GM12878 (cell line): Measurements from ENCODE around the gene PSMF1. TPM values are rescaled to one million over a fixed set of nuclear protein-coding genes. Genes with fewer than 3 reads are reported as not detected.

ENCODE experiments used
- ATAC-seq: fragments of 200-7000 bp; cut with Tn5 transposase; 3 replicates; pipeline ENCODE4 v1.9.1; 2020; ENCODE audit warnings: mild to moderate bottlenecking, moderate library complexity
- BruUV-seq: library from RNA; stranded (reverse); fragments of 400-500 nt; replicated peaks from 2 replicates; lab custom pipeline; 2021; lab: Mats Ljungman, UMichigan
- CTCF ChIA-PET: fragments of 300-600 bp; sonication (Branson Sonifier 250); formaldehyde crosslinking; extraction: SDS; loops from one replicate; lab custom pipeline; 2021; ENCODE audit warnings: inconsistent platforms; lab: Yijun Ruan, JAX
- POLR2A ChIA-PET: fragments of 350-600 bp; formaldehyde crosslinking; extraction: SDS; loops from one replicate; lab custom pipeline; 2021; ENCODE audit warnings: inconsistent platforms; lab: Charles Lee
- RAD21 ChIA-PET: fragments of 300-600 bp; sonication (Branson Sonifier 250); formaldehyde crosslinking; loops from one replicate; lab custom pipeline; 2023; ENCODE audit warnings: antibody characterized with exemption; ENCODE audit not compliant: unreplicated experiment; lab: Charles Lee
- SMC1A ChIA-PET: fragments of 300-600 bp; sonication (Branson Sonifier 250); formaldehyde crosslinking; loops from one replicate; lab custom pipeline; 2023; ENCODE audit not compliant: unreplicated experiment, uncharacterized antibody; lab: Charles Lee
- DNase-seq: peaks from one replicate; pipeline ENCODE4 v3.0.0-alpha.2; 2011; ENCODE audit warnings: low read depth, low spot score
- FAIRE-seq: peaks from 3 replicates; lab custom pipeline; 2011; peaks lifted over from hg19 to GRCh38; lab: Jason Lieb, UNC
- H2AFZ ChIP-seq: 2 replicates; pipeline ENCODE4 v1.6.0; 2011; ENCODE audit warnings: low read depth, low read length, control low read depth; ENCODE audit not compliant: control insufficient read depth
- H3K27ac ChIP-seq: 2 replicates; pipeline ENCODE4 v1.5.1; 2011; ENCODE audit warnings: control low read depth; ENCODE audit not compliant: control insufficient read depth, insufficient read depth
- H3K27me3 ChIP-seq, 2 experiments: replicated peaks in 1 of 2; 2 replicates each; pipeline versions ENCODE4 v1.6.0 to v1.6.1; 2011; ENCODE audit warnings: low read length in 1 of 2; ENCODE audit not compliant: control insufficient read depth in 2 of 2, insufficient read depth in 2 of 2
- H3K36me3 ChIP-seq, 2 experiments: 2 replicates each; pipeline ENCODE4 v1.5.1; 2011; ENCODE audit warnings: low read length in 1 of 2; ENCODE audit not compliant: control insufficient read depth in 2 of 2, insufficient read depth in 2 of 2
- H3K4me1 ChIP-seq: 2 replicates; pipeline ENCODE4 v1.6.1; 2011; ENCODE audit warnings: mild to moderate bottlenecking, low read length, moderate library complexity, mixed read lengths; ENCODE audit not compliant: control insufficient read depth, insufficient read depth
- H3K4me2 ChIP-seq: 2 replicates; pipeline ENCODE4 v1.6.0; 2011; ENCODE audit warnings: control low read depth; ENCODE audit not compliant: control insufficient read depth, insufficient read depth
- H3K4me3 ChIP-seq: fragments of 200-600 bp; sonication (generic); 2 replicates; pipeline ENCODE4 v1.5.1; 2016
- H3K79me2 ChIP-seq: 2 replicates; pipeline ENCODE4 v1.6.0; 2011; ENCODE audit warnings: low read length; ENCODE audit not compliant: control insufficient read depth, insufficient read depth
- H3K9ac ChIP-seq: 2 replicates; pipeline ENCODE4 v1.8.0; 2011; ENCODE audit warnings: low read length, control low read depth, mixed read lengths; ENCODE audit not compliant: control insufficient read depth, insufficient read depth
- H3K9me3 ChIP-seq: replicated peaks from 3 replicates; pipeline ENCODE4 v1.5.1; 2011; ENCODE audit warnings: mild to moderate bottlenecking, low read length; ENCODE audit not compliant: control insufficient read depth, insufficient read depth
- H4K20me1 ChIP-seq: 2 replicates; pipeline ENCODE4 v1.6.0; 2011; ENCODE audit not compliant: control insufficient read depth, insufficient read depth
- BCLAF1 ChIP-seq: fragments of 450-650 bp; IDR thresholded peaks from 2 replicates; pipeline ENCODE4 v1.6.1; 2017; ENCODE audit warnings: antibody characterized with exemption, mild to moderate bottlenecking, moderate library complexity
- E4F1 ChIP-seq: fragments of 450-650 bp; IDR thresholded peaks from 2 replicates; pipeline ENCODE4 v1.6.1; 2018; ENCODE audit warnings: borderline replicate concordance, mild to moderate bottlenecking; ENCODE audit not compliant: partially characterized antibody
- ESRRA ChIP-seq: IDR thresholded peaks from 2 replicates; pipeline ENCODE4 v1.6.1; 2012; ENCODE audit warnings: mild to moderate bottlenecking, low read length, improper control_type of control experiment
- EZH2 ChIP-seq: IDR thresholded peaks from 2 replicates; pipeline ENCODE4 v1.6.1; 2012; ENCODE audit warnings: low read depth, mild to moderate bottlenecking, control low read depth, inconsistent platforms, low read length, borderline replicate concordance; ENCODE audit not compliant: control insufficient read depth
- FOXK2 ChIP-seq: fragments of 450-650 bp; IDR thresholded peaks from 2 replicates; pipeline ENCODE4 v1.6.1; 2017; ENCODE audit warnings: mild to moderate bottlenecking, moderate library complexity
- FOXM1 ChIP-seq: IDR thresholded peaks from 2 replicates; pipeline ENCODE4 v1.6.1; 2012; ENCODE audit warnings: low read depth, mild to moderate bottlenecking, inconsistent platforms, low read length, moderate library complexity
- KAT2A ChIP-seq: conservative IDR thresholded peaks from 2 replicates; pipeline ENCODE4 v1.6.1; 2011; ENCODE audit warnings: low read depth, low read length; ENCODE audit not compliant: control insufficient read depth
- NBN ChIP-seq: fragments of 450-650 bp; IDR thresholded peaks from 2 replicates; pipeline ENCODE4 v1.6.1; 2016
- NR2C1 ChIP-seq: fragments of 450-650 bp; IDR thresholded peaks from 2 replicates; pipeline ENCODE4 v1.6.1; 2017; ENCODE audit warnings: antibody characterized with exemption, mild to moderate bottlenecking, moderate library complexity
- SMAD1 ChIP-seq: fragments of 450-650 bp; IDR thresholded peaks from 2 replicates; pipeline ENCODE4 v1.6.1; 2018; ENCODE audit warnings: mild to moderate bottlenecking, low read depth; ENCODE audit not compliant: partially characterized antibody
- STAT1 ChIP-seq: fragments of 450-650 bp; conservative IDR thresholded peaks from 2 replicates; pipeline ENCODE4 v1.6.1; 2014; ENCODE audit warnings: antibody characterized with exemption, mild to moderate bottlenecking
- TCF3 ChIP-seq: IDR thresholded peaks from 2 replicates; pipeline ENCODE4 v1.6.1; 2012; ENCODE audit warnings: low read depth, mild to moderate bottlenecking, low read length, borderline replicate concordance; ENCODE audit not compliant: insufficient read depth
- WGBS: methylation state at CpG from one replicate; pipeline ENCODE4 v1.1.6; 2016; ENCODE audit warnings: low lambda C conversion rate; ENCODE audit not compliant: insufficient replicate concordance, insufficient coverage; ENCODE audit errors: missing lambda C conversion rate; 5-methylcytosine and 5-hydroxymethylcytosine counted together
- in situ Hi-C: fragments of 300-500 bp; cut with MboI; formaldehyde crosslinking; loops from 9 replicates; pipeline ENCODE4 v1.14.3; 2018; ENCODE audit warnings: mixed read lengths
- intact Hi-C: fragments of 100-400 bp; cut with micrococcal nuclease; formaldehyde crosslinking; loops from one replicate; pipeline ENCODE4 v1.14.2; 2022; ENCODE audit not compliant: unreplicated experiment
- polyA plus RNA-seq, 11 experiments: library from polyadenylated mRNA; depleted of rRNA in 4 of 11; unstranded in 6 of 11; stranded (reverse) in 5 of 11; fragments of >200 nt; fragmentation: Nextera tagmentation in 4 of 11; fragmentation: Illumina TruSeq in 1 of 11; extraction: Ambion mirVana in 4 of 11; extraction: Trizol in 1 of 11; gene quantifications; 1 replicate in 1 of 11; 2 replicates in 10 of 11; pipeline versions ENCODE4 v1.2.1 to v1.2.3, GENCODE V29; 2011 to 2016; ENCODE audit warnings: inconsistent platforms in 2 of 11, missing spikeins in 2 of 11, low read depth in 1 of 11
- total RNA-seq, 4 experiments: library from RNA; depleted of rRNA in 3 of 4; stranded (reverse); fragments of >200 nt in 3 of 4; fragmentation: Illumina TruSeq in 1 of 4; extraction: Trizol in 1 of 4; gene quantifications; 2 replicates each; pipeline versions ENCODE4 v1.2.1 to v1.2.3, GENCODE V29; 2013 to 2021

The PSMF1 gene
- total and polyA plus RNA-seq, 10 of the 15 experiments (the other 5 are each of a cell fraction or from before 2014, with no cell fraction given): 14.2 to 173 (median 40.6) TPM

- no peak for TF ChIP-seq TCF3
- TF ChIP-seq NBN: no peak
- TF ChIP-seq SMAD1: no peak
- TF ChIP-seq KAT2A: no peak
- no peak for TF ChIP-seq STAT1
- TF ChIP-seq NR2C1: no peak
- no peak for TF ChIP-seq BCLAF1
- no peak for TF ChIP-seq EZH2
- no peak for TF ChIP-seq FOXM1
- TF ChIP-seq ESRRA: no peak
- no peak for TF ChIP-seq FOXK2
- TF ChIP-seq E4F1: no peak
- Histone ChIP-seq H3K27ac (no peak overlapping the region), H2AFZ (no peak overlapping the region), H3K9me3 (no peaks in the 10 kb centered on the region), H3K4me1 (no peaks in the 10 kb centered on the region), H3K9ac (no peak overlapping the region), H3K27me3 (no peaks in the 10 kb centered on the region; a peak in 2 of 4 replicates), H3K79me2 (no peaks in the 10 kb centered on the region), H3K4me2 (no peak overlapping the region), H3K4me3 (no peak overlapping the region), H4K20me1 (no peaks in the 10 kb centered on the region), H3K36me3 (no peaks in the 10 kb centered on the region)
- DNase-seq (no peak), ATAC-seq (no peak), FAIRE-seq (no peak)
- WGBS: 81% methylated on average over 5 of the region's 5 CpGs
- ChIA-PET CTCF (interaction anchor here (0.8 kb wide), 1 partner anchor 15 kb away, joined by 3 read pairs; no protein-coding TSS in a partner anchor), POLR2A (no interaction called here), SMC1A (no interaction called here), RAD21 (no interaction called here)
- no TSS peak for BruUV-seq
- in situ Hi-C loops (no loop called here), intact Hi-C loops (no loop called here)
Measured at GRCh38 chr20:1198751-1199150, 80.3 kb downstream of the PSMF1 start.
